ENCODE data around the gene TRAF7. TPM values are rescaled to one million over a fixed set of nuclear protein-coding genes. Genes with fewer than 3 reads are reported as not detected.
"Not testable (repeated sequence)": the region's sequence is repeated elsewhere in the genome, so short reads cannot be mapped to it uniquely, and the experiment has no call there.

The TRAF7 gene
- 10 to 100 TPM; 19.1 to 45.0 (median 31.1) TPM for total RNA-seq

DNA sequence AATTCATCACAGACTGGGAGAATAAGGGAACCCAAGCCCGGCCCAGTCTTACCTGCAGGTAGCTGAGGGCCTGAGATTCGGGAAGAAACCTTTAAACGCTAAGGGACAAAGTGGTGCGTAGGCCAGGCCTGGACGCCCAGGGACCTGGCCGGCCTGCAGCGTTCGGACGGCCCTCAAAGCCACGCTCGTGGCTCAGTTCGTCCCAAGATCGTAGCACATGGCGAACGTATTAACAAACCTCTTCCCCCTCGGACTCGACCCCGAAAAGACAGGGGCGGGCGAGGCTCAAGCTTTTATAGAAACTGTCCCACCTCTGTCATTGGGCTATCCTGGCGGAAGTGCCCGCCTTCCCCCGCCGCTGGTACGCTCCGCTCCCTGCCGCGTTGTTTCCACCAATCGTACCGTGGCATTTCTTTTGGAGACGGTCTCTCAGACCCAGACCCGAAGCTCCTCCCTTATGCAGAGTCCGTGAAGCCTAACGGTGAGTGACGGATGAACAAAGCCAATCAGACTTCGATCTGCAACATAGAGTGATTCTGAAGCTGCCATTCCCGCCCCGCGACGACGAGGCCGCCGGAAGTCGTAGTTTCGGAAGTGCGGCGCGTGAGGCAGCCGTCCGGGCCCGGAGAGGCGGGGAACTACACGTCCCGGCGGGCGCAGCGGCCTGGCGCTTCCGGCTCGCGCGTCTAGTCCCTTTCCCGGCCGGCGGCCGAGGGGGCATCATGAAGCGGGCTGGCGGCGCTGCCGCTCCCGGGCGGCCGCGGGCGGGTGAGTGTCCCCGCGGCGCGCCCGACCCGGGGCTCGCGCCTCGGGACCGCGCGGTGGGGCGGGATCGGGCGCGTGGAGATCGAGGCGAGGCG is at the start of gene TRAF7:
Gene TRAF7 (plus strand): TSS at position 692 of the 860 bp plus-strand sequence. CDS start 8,139 bp downstream, outside the sequence.
- TF ChIP-seq, protein P1, sequence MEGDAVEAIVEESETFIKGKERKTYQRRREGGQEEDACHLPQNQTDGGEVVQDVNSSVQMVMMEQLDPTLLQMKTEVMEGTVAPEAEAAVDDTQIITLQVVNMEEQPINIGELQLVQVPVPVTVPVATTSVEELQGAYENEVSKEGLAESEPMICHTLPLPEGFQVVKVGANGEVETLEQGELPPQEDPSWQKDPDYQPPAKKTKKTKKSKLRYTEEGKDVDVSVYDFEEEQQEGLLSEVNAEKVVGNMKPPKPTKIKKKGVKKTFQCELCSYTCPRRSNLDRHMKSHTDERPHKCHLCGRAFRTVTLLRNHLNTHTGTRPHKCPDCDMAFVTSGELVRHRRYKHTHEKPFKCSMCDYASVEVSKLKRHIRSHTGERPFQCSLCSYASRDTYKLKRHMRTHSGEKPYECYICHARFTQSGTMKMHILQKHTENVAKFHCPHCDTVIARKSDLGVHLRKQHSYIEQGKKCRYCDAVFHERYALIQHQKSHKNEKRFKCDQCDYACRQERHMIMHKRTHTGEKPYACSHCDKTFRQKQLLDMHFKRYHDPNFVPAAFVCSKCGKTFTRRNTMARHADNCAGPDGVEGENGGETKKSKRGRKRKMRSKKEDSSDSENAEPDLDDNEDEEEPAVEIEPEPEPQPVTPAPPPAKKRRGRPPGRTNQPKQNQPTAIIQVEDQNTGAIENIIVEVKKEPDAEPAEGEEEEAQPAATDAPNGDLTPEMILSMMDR (IDR thresholded peaks at IDR 0.05; ENCODE audit: low read depth), result no peak

- TF ChIP-seq, protein P1 (IDR thresholded peaks at IDR 0.05; ENCODE audit: low read depth), result no peak
These were observed 40.0 kb upstream of the TRAF7 start for GRCh38 chr16:2115591-2115973.

DNA sequence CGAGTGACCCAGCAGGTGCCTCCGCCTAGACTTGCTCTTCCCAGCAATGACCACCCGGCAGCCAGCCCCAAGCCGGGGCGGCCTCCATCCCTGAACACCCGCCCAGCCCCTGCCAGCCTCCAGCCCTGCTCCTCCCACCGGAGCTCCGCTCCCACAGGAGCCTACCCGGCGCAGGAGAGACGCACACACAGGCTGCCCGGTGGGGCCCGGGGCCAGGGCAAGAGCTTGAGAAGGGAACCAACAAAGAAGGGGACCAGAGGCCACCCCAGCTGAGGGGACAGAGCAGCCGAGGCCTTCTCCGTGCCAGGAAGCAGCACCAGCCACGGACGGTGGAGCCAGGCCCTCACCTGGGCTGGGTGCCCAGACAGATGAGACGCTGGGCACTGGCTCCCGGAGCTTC is 33.7 kb upstream of the TRAF7 start:
- TF ChIP-seq, protein P1 (IDR thresholded peaks at IDR 0.05; ENCODE audit: low read depth), result no peak

DNA sequence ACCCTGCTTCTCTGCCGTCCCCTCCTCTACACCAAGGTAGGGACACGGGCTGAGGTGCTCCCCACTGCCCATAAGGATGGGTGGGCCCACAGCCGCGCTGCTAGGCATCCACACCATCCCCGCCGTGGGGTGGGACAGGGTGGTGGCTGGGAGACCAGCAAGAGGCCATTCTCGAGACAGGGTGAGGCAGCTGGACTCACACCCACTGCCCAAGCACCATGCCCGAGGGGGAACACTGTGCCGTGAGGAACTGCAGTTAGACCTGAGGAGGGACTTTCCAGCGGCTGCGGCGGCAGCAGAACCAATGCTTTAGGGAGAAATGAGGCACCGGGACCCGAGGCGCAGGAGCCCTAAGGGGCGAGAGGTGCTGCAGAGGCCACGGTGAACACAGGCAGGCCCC is 33.2 kb upstream of the TRAF7 start:
- TF ChIP-seq, protein P1 (IDR thresholded peaks at IDR 0.05; ENCODE audit: low read depth), result no peak

DNA sequence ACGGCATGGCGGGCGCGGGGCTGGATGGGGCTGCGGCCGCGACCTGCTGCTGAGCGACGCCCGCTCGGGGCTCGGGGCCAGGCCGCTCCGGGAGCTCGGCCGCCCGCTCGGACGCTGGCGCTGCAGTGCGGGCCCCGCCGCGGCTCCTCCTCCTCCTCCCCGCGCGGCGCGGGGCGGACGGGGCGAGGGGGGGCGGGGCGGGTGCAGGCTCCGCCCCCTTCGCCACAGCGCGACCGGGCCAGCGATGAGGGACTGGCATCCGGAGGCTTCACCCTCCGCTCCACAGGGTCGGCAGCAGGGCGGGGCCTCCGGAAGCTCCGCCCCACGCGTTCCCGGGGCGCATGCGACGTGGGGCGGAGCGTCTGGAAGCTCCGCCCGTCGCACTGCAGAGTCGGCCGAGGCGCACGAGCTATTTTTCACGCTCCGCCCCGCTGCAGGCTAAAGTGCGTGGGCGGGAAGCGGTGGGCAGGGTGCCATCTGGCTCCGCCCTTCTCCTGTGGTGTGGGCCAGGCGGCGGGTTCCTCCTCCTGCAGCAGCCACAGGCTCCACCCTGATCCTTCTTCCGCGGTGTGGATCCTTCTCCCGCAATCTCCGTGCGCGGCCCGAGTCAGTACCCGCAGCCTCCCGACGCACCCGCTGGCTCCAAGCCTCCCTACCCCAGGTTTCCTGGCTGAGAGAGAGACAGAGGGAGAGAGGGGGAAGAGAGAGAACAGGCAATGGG is 19.7 kb upstream of the TRAF7 start, which contains the start of gene PKD1:
Gene PKD1 (minus strand): TSS at position 129 of the 721 bp plus-strand sequence. CDS start 209 bp downstream, outside the sequence.
- TF ChIP-seq, protein P1 (IDR thresholded peaks at IDR 0.05; ENCODE audit: low read depth), result not testable (repeated sequence)

- TF ChIP-seq, protein P1 (IDR thresholded peaks at IDR 0.05; ENCODE audit: low read depth), result no peak
These were observed 12.4 kb upstream of the TRAF7 start for GRCh38 chr16:2142942-2143877.

All from subcutaneous adipose tissue (tissue), 4 donors.